Measurements from ENCODE around the gene RBM33.

DNA sequence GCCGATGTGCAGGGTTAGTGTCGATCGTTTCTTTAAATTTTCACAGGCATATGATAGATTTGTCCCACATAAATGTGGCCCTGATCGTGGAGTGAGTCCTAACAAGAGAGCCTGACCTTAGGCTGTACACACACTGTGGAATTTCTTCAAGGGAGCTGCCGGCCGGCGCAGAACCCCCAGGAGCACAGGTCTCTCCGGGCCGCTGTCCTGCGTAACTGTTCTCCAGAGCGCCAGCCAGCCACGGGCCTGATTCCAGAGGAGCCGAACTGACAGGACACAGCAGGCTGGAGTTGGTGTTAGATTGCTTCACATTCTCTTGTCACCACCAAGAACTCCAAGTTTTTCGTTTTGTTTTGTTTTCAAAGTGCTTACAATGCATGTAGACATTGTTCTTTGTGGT is 130.5 kb downstream of the RBM33 start:
- TF ChIP-seq NFRKB (IDR thresholded peaks at IDR 0.05) (no peak), SUZ12 (IDR thresholded peaks at IDR 0.05) (no peak), TARDBP (IDR thresholded peaks at IDR 0.05) (no peak), ZNF384 (IDR thresholded peaks at IDR 0.05) (no peak), FOXK2 (IDR thresholded peaks at IDR 0.05) (no peak), ELF4 (IDR thresholded peaks at IDR 0.05) (no peak), ARNT (IDR thresholded peaks at IDR 0.05) (no peak), L3MBTL2 (conservative IDR thresholded peaks at IDR 0.05) (no peak), FOXM1 (IDR thresholded peaks at IDR 0.05; ENCODE audit: borderline replicate concordance) (no peak), FOXA1 (IDR thresholded peaks at IDR 0.05) (no peak), HDGF (IDR thresholded peaks at IDR 0.05; ENCODE audit: borderline replicate concordance) (no peak), SP1 (IDR thresholded peaks at IDR 0.05) (no peak), BHLHE40 (IDR thresholded peaks at IDR 0.05; ENCODE audit: borderline replicate concordance) (no peak)
- TF ChIP-seq, protein P1, sequence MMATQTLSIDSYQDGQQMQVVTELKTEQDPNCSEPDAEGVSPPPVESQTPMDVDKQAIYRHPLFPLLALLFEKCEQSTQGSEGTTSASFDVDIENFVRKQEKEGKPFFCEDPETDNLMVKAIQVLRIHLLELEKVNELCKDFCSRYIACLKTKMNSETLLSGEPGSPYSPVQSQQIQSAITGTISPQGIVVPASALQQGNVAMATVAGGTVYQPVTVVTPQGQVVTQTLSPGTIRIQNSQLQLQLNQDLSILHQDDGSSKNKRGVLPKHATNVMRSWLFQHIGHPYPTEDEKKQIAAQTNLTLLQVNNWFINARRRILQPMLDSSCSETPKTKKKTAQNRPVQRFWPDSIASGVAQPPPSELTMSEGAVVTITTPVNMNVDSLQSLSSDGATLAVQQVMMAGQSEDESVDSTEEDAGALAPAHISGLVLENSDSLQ (IDR thresholded peaks at IDR 0.05), result no peak
